Ovary (tissue), 9 donors: ENCODE measurements around the gene IVD. TPM values are rescaled to one million over a fixed set of nuclear protein-coding genes. Genes with fewer than 3 reads are reported as not detected.
A peak's percentile ranks its signal among the peaks of the same experiment; 100 is the strongest.

Source experiments
- DNase-seq, 5 donors: peaks; one replicate each; pipeline ENCODE4 v3.0.0-alpha.2; 2019 to 2020
- H3K27ac ChIP-seq, 2 donors: fragments of 200-600 bp; one replicate each; pipeline versions ENCODE4 v1.5.1 to v1.8.0; 2019 to 2022
- H3K27me3 ChIP-seq: fragments of 200-600 bp; one replicate; pipeline ENCODE4 v1.8.0; 2022
- H3K36me3 ChIP-seq: fragments of 200-600 bp; sonication (generic); one replicate; pipeline ENCODE4 v1.5.1; 2019
- H3K4me1 ChIP-seq: one replicate; pipeline ENCODE4 v1.8.1; 2013; ENCODE audit warnings: mild to moderate bottlenecking, moderate library complexity; ENCODE audit not compliant: insufficient read depth
- H3K4me3 ChIP-seq: fragments of 200-600 bp; sonication (generic); one replicate; pipeline ENCODE4 v1.5.1; 2017
- H3K9me3 ChIP-seq, 2 donors: fragments of 200-600 bp in 1 of 2; sonication (generic) in 1 of 2; one replicate each; pipeline versions ENCODE4 v1.5.1 to v1.8.1; 2013 to 2019; ENCODE audit warnings: mild to moderate bottlenecking in 1 of 2, moderate library complexity in 1 of 2
- CTCF ChIP-seq, 3 donors: fragments of 450-650 bp in 2 of 3; fragments of 200-600 bp in 1 of 3; IDR thresholded peaks; one replicate each; pipeline versions ENCODE4 v1.5.1 to v1.8.0; 2016 to 2022; ENCODE audit warnings: antibody characterized with exemption in 3 of 3, mild to moderate bottlenecking in 1 of 3
- EP300 ChIP-seq: sonication (generic); formaldehyde crosslinking; IDR thresholded peaks from one replicate; pipeline ENCODE4 v1.6.1; 2017; ENCODE audit warnings: antibody characterized with exemption
- POLR2A ChIP-seq: fragments of 450-650 bp; IDR thresholded peaks from one replicate; pipeline ENCODE4 v1.6.1; 2017; ENCODE audit warnings: antibody characterized with exemption, mild to moderate bottlenecking, moderate library complexity
- WGBS, 3 donors: extraction: QIAGEN DNeasy Blood & Tissue Kit in 1 of 3; methylation state at CpG; one replicate each; pipeline versions ENCODE4 v1.1.5 to v1.1.7; 2013 to 2017; 5-methylcytosine and 5-hydroxymethylcytosine counted together
- intact Hi-C, 4 donors: fragments of 100-400 bp; cut with DNase I; formaldehyde crosslinking; loops; one replicate each; pipeline versions ENCODE4 v1.11.0 to v1.15.1; 2022 to 2023
- polyA plus RNA-seq, 2 donors: library from polyadenylated mRNA; stranded (reverse); fragments of 200-250 nt in 1 of 2; fragments of 350-450 nt in 1 of 2; fragmentation: Illumina TruSeq in 1 of 2; extraction: RNeasy Lipid Tissue Mini Kit (QIAGEN cat#74804) in 1 of 2; gene quantifications; one replicate each; pipeline ENCODE4 v1.2.3, GENCODE V29; 2013 to 2014
- total RNA-seq, 7 donors: library from RNA; depleted of rRNA in 2 of 7; stranded (reverse); fragments of >200 nt in 2 of 7; fragmentation: NEBNext Ultra II Directional in 3 of 7; extraction: Animal tissue kit (Norgen Biotek cat#: 25700) in 3 of 7; gene quantifications; one replicate each; pipeline versions ENCODE4 v1.1.0 to v1.2.4, GENCODE V29; 2016 to 2023
- donor health status: DM: no; HTN: no; CAD: no; lungs with moderate emphysema.
- donor health status: DM: no; HTN: no; CAD: no.
- donor health status: Bipolar disorder and iron deficiency.
- donor health status: DM: yes; HTN: yes; CAD: no.
- donor health status: DM: no; HTN: no; CAD: no.
- donor health status: DM: yes; HTN: yes; CAD: no.

Gene IVD
- total and polyA plus RNA-seq, 9 donors = 51.5 to 105 (median 91.7) TPM

DNA sequence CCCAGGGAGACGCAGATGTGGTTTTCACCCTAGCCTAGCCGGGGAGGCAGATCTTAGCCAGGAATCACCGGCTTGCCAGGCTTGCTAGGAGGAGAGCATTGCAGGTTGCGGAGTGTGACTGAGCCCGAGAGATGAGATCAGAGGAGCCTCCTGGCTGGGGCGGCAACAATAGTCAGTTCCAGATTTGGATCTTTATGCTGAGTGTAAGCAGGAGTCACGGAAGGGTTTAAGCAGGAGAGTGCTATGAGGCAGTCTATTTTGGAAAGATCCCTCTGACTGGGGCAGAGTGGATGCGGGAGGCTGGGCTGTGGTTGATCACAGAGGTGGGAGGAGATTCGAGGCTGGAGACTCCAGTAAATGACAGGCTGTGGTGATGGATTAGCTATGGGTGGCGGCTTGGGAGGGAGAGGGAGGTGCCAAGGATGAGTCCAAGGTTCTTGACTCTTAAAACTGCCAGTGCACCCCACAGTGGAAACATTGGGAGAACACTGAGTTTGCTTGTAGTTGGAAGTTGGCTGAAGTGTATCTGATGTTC lies 24.7 kb downstream of the IVD start:
- Histone ChIP-seq H3K9me3 (no peaks in the 10 kb centered on the region), H3K27me3 (no peaks in the 10 kb centered on the region), H3K4me3 (no peak overlapping the region), H3K4me1 (no peaks in the 10 kb centered on the region), H3K36me3 (no peaks in the 10 kb centered on the region), H3K27ac (no peak overlapping the region)
- WGBS, 3 donors = 60 to 62% (median 61%) methylated on average over 10 of the region's 10 CpGs
- TF ChIP-seq POLR2A (no peak), CTCF (IDR thresholded peaks at IDR 0.05) (no peak), EP300 (no peak)
- intact Hi-C loops = no loop called here
- DNase-seq = no peak

DNA sequence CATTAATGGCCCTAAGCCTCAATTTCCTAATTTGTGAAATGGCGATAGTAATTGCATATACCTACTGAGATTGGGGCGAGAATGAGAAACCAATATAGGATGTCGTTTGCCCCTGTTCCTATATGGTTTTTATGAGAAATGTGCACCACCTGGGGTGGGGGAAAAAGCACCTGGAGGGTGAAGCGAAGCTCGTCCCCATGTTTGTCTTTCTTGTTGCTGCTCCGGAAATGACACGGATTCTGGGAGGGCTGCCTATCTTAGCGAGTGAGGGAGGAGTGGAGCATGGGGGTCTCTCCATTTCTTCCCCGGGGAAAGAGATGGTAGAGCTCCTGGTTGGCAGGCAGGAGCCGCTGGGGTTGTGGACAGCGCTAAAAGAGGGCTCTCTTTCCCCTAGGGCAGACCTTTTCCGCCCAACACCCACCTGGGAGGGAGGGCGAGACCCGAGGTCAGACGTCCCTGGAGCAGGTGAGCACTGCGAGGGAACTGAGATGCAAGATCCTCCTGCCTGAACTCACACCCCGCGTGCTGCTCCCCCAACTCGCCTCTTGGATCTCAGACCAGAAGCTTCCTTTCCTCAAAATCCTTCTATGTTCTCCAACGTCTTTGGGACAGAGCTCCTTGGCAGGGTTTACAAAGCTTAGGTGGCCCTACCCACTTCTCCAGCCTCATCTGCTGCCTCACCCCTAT lies 29.6 kb downstream of the IVD start:
- no peak for DNase-seq
- Histone ChIP-seq H3K4me3 (no peak overlapping the region), H3K27ac (peak overlapping the region; percentile 71 to 85), H3K36me3 (no peaks in the 10 kb centered on the region), H3K4me1 (peaks cover 15% of the 10 kb centered on the region), H3K9me3 (no peaks in the 10 kb centered on the region), H3K27me3 (no peaks in the 10 kb centered on the region)
- WGBS, 3 donors = 67 to 73% (median 71%) methylated on average over 20 of the region's 20 CpGs
- intact Hi-C loops = no loop called here
- no peak for TF ChIP-seq CTCF (IDR thresholded peaks at IDR 0.05)
- TF ChIP-seq POLR2A = no peak
- TF ChIP-seq EP300 = no peak

GRCh38 chr15:40435710-40436089 lies 30.1 kb downstream of the IVD start:
- intact Hi-C loops = no loop called here
- peak; percentile 44 to 66 (median 54) for DNase-seq
- Histone ChIP-seq H3K27ac (peak overlapping the region; percentile 71 to 85), H3K27me3 (no peaks in the 10 kb centered on the region), H3K4me1 (peaks cover 15% of the 10 kb centered on the region), H3K4me3 (peak overlapping the region; percentile 36), H3K36me3 (no peaks in the 10 kb centered on the region), H3K9me3 (no peaks in the 10 kb centered on the region)
- 15 to 26% (median 20%) methylated on average over 14 to 15 of the region's 15 CpGs for WGBS, 3 donors
- no peak for TF ChIP-seq EP300
- TF ChIP-seq CTCF (IDR thresholded peaks at IDR 0.05) = no peak
- no peak for TF ChIP-seq POLR2A

DNA sequence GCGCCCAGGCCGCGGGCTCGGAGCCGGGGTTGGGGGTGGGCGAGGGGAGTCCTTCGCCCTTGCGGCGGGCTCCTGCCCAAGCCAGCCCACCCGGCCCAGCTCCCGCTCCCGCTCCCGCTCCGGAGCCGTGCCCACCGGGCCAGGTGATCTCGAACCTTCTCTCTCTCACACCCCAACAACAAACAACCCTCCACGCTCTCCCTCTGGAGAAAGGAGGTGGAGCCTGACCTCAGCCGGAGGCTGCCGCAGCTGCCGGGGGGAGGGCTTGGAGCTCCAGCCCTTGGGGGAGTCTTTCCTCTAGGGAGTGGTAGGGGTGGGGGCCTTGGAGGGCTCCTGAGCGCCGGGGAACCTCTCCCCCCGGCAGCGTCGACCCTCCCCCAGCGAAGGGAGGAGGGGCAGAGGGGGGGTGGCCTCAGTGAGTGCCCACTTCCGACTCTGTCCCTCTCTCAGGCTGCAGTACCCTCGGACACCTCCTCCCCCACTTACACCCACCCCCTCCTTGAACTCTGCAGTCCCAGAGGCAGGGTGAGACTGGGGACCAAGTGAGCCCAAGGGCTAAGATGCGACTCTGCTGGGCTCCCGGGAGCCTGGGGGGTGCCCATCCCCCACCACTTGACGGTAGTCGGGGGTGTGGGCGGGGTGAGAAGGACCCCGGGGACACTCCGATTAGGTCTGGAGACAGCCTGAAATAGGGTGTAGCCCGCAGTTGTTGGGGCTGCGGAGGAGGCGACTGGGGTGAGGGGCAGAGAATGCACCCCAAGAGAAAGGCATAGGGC lies 30.7 kb downstream of the IVD start:
- intact Hi-C loops = no loop called here
- H3K27ac ChIP-seq = peak overlapping the region; percentile 71 to 85
- TF ChIP-seq POLR2A (no peak), EP300 (no peak), CTCF (IDR thresholded peaks at IDR 0.05) (no peak)
- DNase-seq = peak; percentile 58 to 74 (median 71)
- peak overlapping the region; percentile 36 for H3K4me3 ChIP-seq
- no peaks in the 10 kb centered on the region for H3K36me3 ChIP-seq
- H3K27me3 ChIP-seq = no peaks in the 10 kb centered on the region
- H3K4me1 ChIP-seq = peaks cover 15% of the 10 kb centered on the region
- 0 to 1% (median 1%) methylated on average over 30 to 39 of the region's 39 CpGs for WGBS, 3 donors
- no peaks in the 10 kb centered on the region for H3K9me3 ChIP-seq
